DMS 273 treated with DMSO at 0.1 percent for 48 hours (cell line): ENCODE measurements around the gene PCDH18.
"Not testable (repeated sequence)": the region's sequence is repeated elsewhere in the genome, so short reads cannot be mapped to it uniquely, and the experiment has no call there.

Source experiments
- DNase-seq: peaks from one replicate; lab custom pipeline; 2025; lab: John Stamatoyannopoulos, UW

Gene PCDH18

GRCh38 chr4:137528673-137529072, 3.6 kb downstream of the PCDH18 start:
- no peak for DNase-seq

GRCh38 chr4:137526681-137527080, 5.6 kb downstream of the PCDH18 start:
- no peak for DNase-seq

- DNase-seq = peak; percentile 40
Observed at GRCh38 chr4:137524725-137525369, 7.4 kb downstream of the PCDH18 start.

- no peak for DNase-seq
Observed at GRCh38 chr4:137523329-137523728, 9.0 kb downstream of the PCDH18 start.

- DNase-seq = no peak
Observed at GRCh38 chr4:137521053-137521452, 11.2 kb downstream of the PCDH18 start.

GRCh38 chr4:137519406-137519805, 12.9 kb downstream of the PCDH18 start:
- no peak for DNase-seq

- not testable (repeated sequence) for DNase-seq
Observed at GRCh38 chr4:137517323-137517722, 15.0 kb downstream of the PCDH18 start.

GRCh38 chr4:137514406-137515111, 17.7 kb downstream of the PCDH18 start:
- no peak for DNase-seq

- peak; percentile 3 for DNase-seq
Observed at GRCh38 chr4:137510557-137511265, 21.6 kb downstream of the PCDH18 start.

- no peak for DNase-seq
Observed at GRCh38 chr4:137509855-137510282, 22.4 kb downstream of the PCDH18 start.

GRCh38 chr4:137502339-137503129, 29.8 kb downstream of the PCDH18 start:
- no peak for DNase-seq

- DNase-seq = not testable (repeated sequence)
Observed at GRCh38 chr4:137496267-137496666, 36.0 kb downstream of the PCDH18 start.

- no peak for DNase-seq
Observed at GRCh38 chr4:137495578-137495977, 36.7 kb downstream of the PCDH18 start.

- DNase-seq = not testable (repeated sequence)
Observed at GRCh38 chr4:137483313-137483959, 48.9 kb downstream of the PCDH18 start.

- not testable (repeated sequence) for DNase-seq
Observed at GRCh38 chr4:137479657-137480056, 52.6 kb downstream of the PCDH18 start.

- no peak for DNase-seq
Observed at GRCh38 chr4:137476345-137476744, 55.9 kb downstream of the PCDH18 start.

GRCh38 chr4:137474711-137475301, 57.5 kb downstream of the PCDH18 start:
- peak; percentile 18 for DNase-seq

GRCh38 chr4:137471895-137472294, 60.4 kb downstream of the PCDH18 start:
- DNase-seq = no peak

GRCh38 chr4:137471461-137471860, 60.8 kb downstream of the PCDH18 start:
- DNase-seq = no peak

- DNase-seq = no peak
Observed at GRCh38 chr4:137470806-137471205, 61.5 kb downstream of the PCDH18 start.
